ENCODE measurements around the gene ADAMTS6.

- TF ChIP-seq CTCF (IDR thresholded peaks at IDR 0.05) (no peak), POLR2AphosphoS5 (IDR thresholded peaks at IDR 0.05) (no peak), POLR2A (IDR thresholded peaks at IDR 0.05) (no peak)
These were observed 344.1 kb downstream of the ADAMTS6 start for GRCh38 chr5:65137631-65138030.

Measured in suprapubic skin (tissue), 4 donors.